SU-DHL-6 (cell line): ENCODE results near the gene NLGN1.

Experiments
- H2AFZ ChIP-seq: fragments of 200-600 bp; sonication (generic); 2 replicates; pipeline ENCODE4 v1.6.1; 2014; ENCODE audit warnings: low read depth, mild to moderate bottlenecking, moderate library complexity, mixed read lengths, antibody characterized with exemption, low read length; ENCODE audit not compliant: severe bottlenecking
- H3F3A ChIP-seq: fragments of 200-600 bp; shearing (Covaris generic); 2 replicates; pipeline ENCODE4 v1.6.0; 2016; ENCODE audit warnings: antibody characterized with exemption, mild to moderate bottlenecking; ENCODE audit not compliant: insufficient read depth
- H3K27ac ChIP-seq: fragments of 200-600 bp; sonication (generic); 2 replicates; pipeline ENCODE4 v1.5.1; 2016; ENCODE audit warnings: low read depth, mild to moderate bottlenecking, low read length, moderate library complexity, mixed read lengths
- H3K27me3 ChIP-seq: fragments of 200-600 bp; sonication (generic), shearing (Covaris generic); 2 replicates; pipeline ENCODE4 v1.6.0; 2014; ENCODE audit warnings: mild to moderate bottlenecking, low read length
- H3K36me3 ChIP-seq: fragments of 200-600 bp; sonication (generic); 2 replicates; pipeline ENCODE4 v1.6.1; 2014; ENCODE audit warnings: mild to moderate bottlenecking, low read length, mixed read lengths
- H3K4me2 ChIP-seq: fragments of 300-600, 200-600 bp; shearing (Covaris generic), sonication (generic); 2 replicates; pipeline ENCODE4 v1.6.0; 2014; ENCODE audit warnings: low read length, low read depth, mild to moderate bottlenecking; ENCODE audit not compliant: poor library complexity, severe bottlenecking
- H3K4me3 ChIP-seq: fragments of 200-600 bp; sonication (generic); 2 replicates; pipeline ENCODE4 v1.5.1; 2014; ENCODE audit warnings: antibody characterized with exemption, low read length, mild to moderate bottlenecking, mixed read lengths; ENCODE audit not compliant: insufficient read depth, poor library complexity, severe bottlenecking
- H3K79me2 ChIP-seq: fragments of 200-600 bp; sonication (generic); 2 replicates; pipeline ENCODE4 v1.6.1; 2014; ENCODE audit warnings: mild to moderate bottlenecking, low read length, moderate library complexity; ENCODE audit not compliant: insufficient read depth
- H3K9ac ChIP-seq: fragments of 200-600 bp; sonication (generic); 2 replicates; pipeline ENCODE4 v1.7.0; 2014; ENCODE audit warnings: mild to moderate bottlenecking, low read length
- H3K9me2 ChIP-seq: fragments of 200-600 bp; sonication (generic); replicated peaks from 2 replicates; pipeline ENCODE4 v1.6.1; 2014; ENCODE audit warnings: low read length; ENCODE audit not compliant: insufficient read depth
- H3K9me3 ChIP-seq: fragments of 200-600 bp; sonication (generic); 2 replicates; pipeline ENCODE4 v1.6.1; 2014; ENCODE audit warnings: low read length, mixed read lengths; ENCODE audit not compliant: insufficient read depth
- H4K20me1 ChIP-seq: fragments of 200-600 bp; sonication (generic); 2 replicates; pipeline ENCODE4 v1.6.1; 2014; ENCODE audit warnings: low read depth, mild to moderate bottlenecking, antibody characterized with exemption, low read length, moderate library complexity, mixed read lengths
- EZH2phosphoT487 ChIP-seq: fragments of 200-600 bp; sonication (generic), shearing (Covaris generic); conservative IDR thresholded peaks from 2 replicates; pipeline ENCODE4 v1.6.1; 2018; ENCODE audit warnings: mild to moderate bottlenecking, antibody characterized with exemption, low read length, moderate library complexity, mixed read lengths
- TF ChIP-seq, protein P1 (sequence below): fragments of 200-600 bp; sonication (generic); IDR thresholded peaks from one replicate; pipeline ENCODE4 v1.5.1; 2017; ENCODE audit warnings: antibody characterized with exemption, mild to moderate bottlenecking, low read length, moderate library complexity; ENCODE audit not compliant: insufficient read depth, poor library complexity, severe bottlenecking

The NLGN1 gene

GRCh38 chr3:173676094-173676493, 278.6 kb downstream of the NLGN1 start:
- H3K9me3 ChIP-seq: no peaks in the 10 kb centered on the region
- no peak overlapping the region for H3K4me3 ChIP-seq
- no peak overlapping the region for H3K9ac ChIP-seq
- no peak overlapping the region for H2AFZ ChIP-seq
- H3K36me3 ChIP-seq: no peaks in the 10 kb centered on the region
- no peak overlapping the region for H3K4me2 ChIP-seq
- H3K79me2 ChIP-seq: no peaks in the 10 kb centered on the region
- H3K27ac ChIP-seq: no peak overlapping the region
- no peaks in the 10 kb centered on the region for H3K9me2 ChIP-seq
- no peaks in the 10 kb centered on the region for H4K20me1 ChIP-seq
- TF ChIP-seq, protein P1, sequence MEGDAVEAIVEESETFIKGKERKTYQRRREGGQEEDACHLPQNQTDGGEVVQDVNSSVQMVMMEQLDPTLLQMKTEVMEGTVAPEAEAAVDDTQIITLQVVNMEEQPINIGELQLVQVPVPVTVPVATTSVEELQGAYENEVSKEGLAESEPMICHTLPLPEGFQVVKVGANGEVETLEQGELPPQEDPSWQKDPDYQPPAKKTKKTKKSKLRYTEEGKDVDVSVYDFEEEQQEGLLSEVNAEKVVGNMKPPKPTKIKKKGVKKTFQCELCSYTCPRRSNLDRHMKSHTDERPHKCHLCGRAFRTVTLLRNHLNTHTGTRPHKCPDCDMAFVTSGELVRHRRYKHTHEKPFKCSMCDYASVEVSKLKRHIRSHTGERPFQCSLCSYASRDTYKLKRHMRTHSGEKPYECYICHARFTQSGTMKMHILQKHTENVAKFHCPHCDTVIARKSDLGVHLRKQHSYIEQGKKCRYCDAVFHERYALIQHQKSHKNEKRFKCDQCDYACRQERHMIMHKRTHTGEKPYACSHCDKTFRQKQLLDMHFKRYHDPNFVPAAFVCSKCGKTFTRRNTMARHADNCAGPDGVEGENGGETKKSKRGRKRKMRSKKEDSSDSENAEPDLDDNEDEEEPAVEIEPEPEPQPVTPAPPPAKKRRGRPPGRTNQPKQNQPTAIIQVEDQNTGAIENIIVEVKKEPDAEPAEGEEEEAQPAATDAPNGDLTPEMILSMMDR: no peak
- no peak for TF ChIP-seq EZH2phosphoT487
- no peaks in the 10 kb centered on the region for H3K27me3 ChIP-seq
- no peaks in the 10 kb centered on the region for H3F3A ChIP-seq

GRCh38 chr3:173681188-173681678, 283.7 kb downstream of the NLGN1 start:
- H3K27me3 ChIP-seq: no peaks in the 10 kb centered on the region
- H3K79me2 ChIP-seq: no peaks in the 10 kb centered on the region
- H3K27ac ChIP-seq: no peak overlapping the region
- no peak overlapping the region for H3K4me3 ChIP-seq
- TF ChIP-seq, protein P1: no peak
- no peak for TF ChIP-seq EZH2phosphoT487
- no peak overlapping the region for H2AFZ ChIP-seq
- H4K20me1 ChIP-seq: no peaks in the 10 kb centered on the region
- no peaks in the 10 kb centered on the region for H3K36me3 ChIP-seq
- no peaks in the 10 kb centered on the region; the same call in 1 of the 2 replicates for H3K9me2 ChIP-seq
- H3F3A ChIP-seq: no peaks in the 10 kb centered on the region
- H3K9me3 ChIP-seq: no peaks in the 10 kb centered on the region
- H3K9ac ChIP-seq: no peak overlapping the region
- no peak overlapping the region for H3K4me2 ChIP-seq

GRCh38 chr3:173685456-173685855, 287.9 kb downstream of the NLGN1 start:
- Histone ChIP-seq H3K27me3 (no peaks in the 10 kb centered on the region), H3K27ac (no peak overlapping the region), H3F3A (no peaks in the 10 kb centered on the region), H3K4me3 (no peak overlapping the region), H3K79me2 (no peaks in the 10 kb centered on the region), H3K9ac (no peak overlapping the region), H3K4me2 (no peak overlapping the region), H2AFZ (no peak overlapping the region), H3K9me2 (no peaks in the 10 kb centered on the region; the same call in 1 of the 2 replicates), H4K20me1 (no peaks in the 10 kb centered on the region), H3K9me3 (no peaks in the 10 kb centered on the region), H3K36me3 (no peaks in the 10 kb centered on the region)
- TF ChIP-seq, protein P1: no peak
- no peak for TF ChIP-seq EZH2phosphoT487
